ENCODE results near the gene TMEM92. TPM values are rescaled to one million over a fixed set of nuclear protein-coding genes. Genes with fewer than 3 reads are reported as not detected.
"Not testable (repeated sequence)": the region's sequence is repeated elsewhere in the genome, so short reads cannot be mapped to it uniquely, and the experiment has no call there.

Gene TMEM92
- total RNA-seq, 1 donor from 2014 or later = 13.2 TPM

DNA sequence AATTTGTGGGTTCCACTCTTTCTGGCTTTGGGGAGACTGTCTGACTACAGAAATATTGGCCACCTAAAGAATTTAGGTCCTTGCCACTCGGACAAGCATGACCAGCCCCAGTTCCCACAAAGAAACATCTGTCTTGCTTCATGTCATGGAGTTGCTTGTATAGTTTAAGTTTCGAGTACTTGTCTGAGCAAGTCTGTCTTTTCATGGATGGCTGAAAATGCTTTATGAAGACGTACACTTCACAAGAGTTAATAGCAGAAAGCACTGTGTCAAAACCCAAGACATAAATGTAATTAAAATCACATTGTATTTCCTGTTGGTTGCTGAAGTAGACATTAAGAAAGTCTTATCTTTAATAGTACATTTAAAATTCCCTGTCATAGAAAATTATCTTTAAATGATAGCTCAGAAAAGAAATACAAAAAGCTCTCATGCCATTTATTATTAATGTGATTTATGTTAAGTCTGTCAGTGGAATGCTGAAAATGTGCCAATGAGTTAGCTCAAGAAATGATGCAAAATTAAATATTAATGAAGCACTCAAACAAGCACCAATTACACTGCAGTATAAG is 41.8 kb downstream of the TMEM92 start:
- H3K4me3 ChIP-seq (ENCODE audit: low read depth, low read length) = no peak overlapping the region
- DNase-seq (ENCODE audit: low read depth) = no peak
- TF ChIP-seq, protein P1, sequence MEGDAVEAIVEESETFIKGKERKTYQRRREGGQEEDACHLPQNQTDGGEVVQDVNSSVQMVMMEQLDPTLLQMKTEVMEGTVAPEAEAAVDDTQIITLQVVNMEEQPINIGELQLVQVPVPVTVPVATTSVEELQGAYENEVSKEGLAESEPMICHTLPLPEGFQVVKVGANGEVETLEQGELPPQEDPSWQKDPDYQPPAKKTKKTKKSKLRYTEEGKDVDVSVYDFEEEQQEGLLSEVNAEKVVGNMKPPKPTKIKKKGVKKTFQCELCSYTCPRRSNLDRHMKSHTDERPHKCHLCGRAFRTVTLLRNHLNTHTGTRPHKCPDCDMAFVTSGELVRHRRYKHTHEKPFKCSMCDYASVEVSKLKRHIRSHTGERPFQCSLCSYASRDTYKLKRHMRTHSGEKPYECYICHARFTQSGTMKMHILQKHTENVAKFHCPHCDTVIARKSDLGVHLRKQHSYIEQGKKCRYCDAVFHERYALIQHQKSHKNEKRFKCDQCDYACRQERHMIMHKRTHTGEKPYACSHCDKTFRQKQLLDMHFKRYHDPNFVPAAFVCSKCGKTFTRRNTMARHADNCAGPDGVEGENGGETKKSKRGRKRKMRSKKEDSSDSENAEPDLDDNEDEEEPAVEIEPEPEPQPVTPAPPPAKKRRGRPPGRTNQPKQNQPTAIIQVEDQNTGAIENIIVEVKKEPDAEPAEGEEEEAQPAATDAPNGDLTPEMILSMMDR (conservative IDR thresholded peaks at IDR 0.05; ENCODE audit: low read depth, low read length) = no peak

DNA sequence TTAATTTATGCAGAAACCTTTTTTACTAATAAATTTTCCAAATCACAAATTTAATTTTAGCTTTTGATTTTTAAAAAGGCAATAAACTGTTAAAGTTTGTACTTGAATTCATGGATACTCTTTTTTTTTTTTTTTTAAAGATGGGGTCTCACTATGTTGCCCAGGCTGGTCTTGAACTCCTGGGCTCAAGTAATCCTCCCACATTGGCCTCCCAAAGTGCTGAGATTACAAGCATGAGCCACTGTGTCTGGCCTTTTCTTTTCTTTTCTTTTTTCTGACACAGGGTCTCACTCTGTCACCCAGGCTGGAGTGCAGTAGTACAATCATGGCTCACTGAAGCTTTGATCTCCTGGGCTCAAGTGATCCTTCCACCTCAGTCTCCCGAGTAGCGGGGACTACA is 42.4 kb downstream of the TMEM92 start:
- DNase-seq (ENCODE audit: low read depth); H3K4me3 ChIP-seq (ENCODE audit: low read depth, low read length): not testable (repeated sequence)

DNA sequence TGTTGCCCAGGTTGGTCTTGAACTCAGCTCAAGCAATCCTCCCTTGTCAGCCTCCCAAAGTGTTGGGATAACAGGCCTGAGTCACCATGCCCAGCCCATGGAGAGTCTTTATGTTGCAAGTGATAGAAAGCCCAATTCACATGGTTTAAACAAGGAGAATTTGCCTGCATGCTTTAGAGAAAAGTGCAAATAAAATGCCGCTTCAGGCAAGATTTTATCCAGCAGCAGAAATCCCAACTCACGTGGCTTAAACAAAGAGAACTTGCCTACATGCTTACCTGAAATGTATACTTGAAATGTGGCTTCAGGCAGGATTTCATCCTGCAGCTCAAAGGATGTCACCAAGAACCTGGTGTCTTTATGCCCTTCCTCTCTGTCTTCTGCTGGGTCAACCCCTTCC is 42.9 kb downstream of the TMEM92 start:
- H3K4me3 ChIP-seq (ENCODE audit: low read depth, low read length) = no peak overlapping the region
- TF ChIP-seq, protein P1 (conservative IDR thresholded peaks at IDR 0.05; ENCODE audit: low read depth, low read length) = no peak
- DNase-seq (ENCODE audit: low read depth) = no peak

DNA sequence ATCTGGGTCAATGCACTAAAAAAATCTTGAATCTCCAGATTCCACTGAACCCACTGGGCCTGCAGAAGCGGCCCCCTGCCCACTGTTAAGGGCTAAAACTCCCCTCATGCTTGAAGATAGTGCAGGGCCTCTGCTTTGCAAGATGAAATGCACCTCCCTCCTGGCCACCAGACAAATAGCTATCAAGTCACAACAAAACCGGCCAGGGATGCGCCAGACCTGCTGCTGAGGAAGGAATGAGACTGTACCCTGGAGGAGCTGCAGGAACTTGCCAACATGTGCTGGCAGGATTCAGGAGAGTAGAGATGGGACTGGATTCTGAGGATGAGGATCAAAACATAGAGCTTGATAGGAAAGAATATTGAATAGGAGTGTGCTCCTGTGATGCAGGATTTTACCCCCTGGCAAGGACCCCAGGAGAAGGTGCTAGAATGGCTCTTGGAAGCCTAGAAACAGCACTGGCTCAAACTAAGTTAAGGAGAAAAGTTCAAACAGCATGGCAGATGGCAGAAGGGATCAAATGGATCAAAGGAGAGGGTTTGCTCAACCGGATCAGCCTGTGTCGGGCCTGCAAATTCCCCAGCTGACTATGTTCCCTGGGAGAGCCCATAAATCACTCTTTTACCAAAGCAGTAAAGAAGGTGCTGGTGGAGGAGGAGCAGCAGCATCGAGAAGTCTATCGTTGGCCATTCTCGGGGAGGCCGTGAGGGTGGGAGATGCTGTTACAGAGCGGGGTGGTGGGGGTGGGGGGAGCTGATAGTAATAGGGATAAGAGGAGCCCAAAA is 44.4 kb downstream of the TMEM92 start:
- no peak overlapping the region for H3K4me3 ChIP-seq (ENCODE audit: low read depth, low read length)
- TF ChIP-seq, protein P1 (conservative IDR thresholded peaks at IDR 0.05; ENCODE audit: low read depth, low read length) = no peak
- peak; percentile 12 for DNase-seq (ENCODE audit: low read depth)

DNA sequence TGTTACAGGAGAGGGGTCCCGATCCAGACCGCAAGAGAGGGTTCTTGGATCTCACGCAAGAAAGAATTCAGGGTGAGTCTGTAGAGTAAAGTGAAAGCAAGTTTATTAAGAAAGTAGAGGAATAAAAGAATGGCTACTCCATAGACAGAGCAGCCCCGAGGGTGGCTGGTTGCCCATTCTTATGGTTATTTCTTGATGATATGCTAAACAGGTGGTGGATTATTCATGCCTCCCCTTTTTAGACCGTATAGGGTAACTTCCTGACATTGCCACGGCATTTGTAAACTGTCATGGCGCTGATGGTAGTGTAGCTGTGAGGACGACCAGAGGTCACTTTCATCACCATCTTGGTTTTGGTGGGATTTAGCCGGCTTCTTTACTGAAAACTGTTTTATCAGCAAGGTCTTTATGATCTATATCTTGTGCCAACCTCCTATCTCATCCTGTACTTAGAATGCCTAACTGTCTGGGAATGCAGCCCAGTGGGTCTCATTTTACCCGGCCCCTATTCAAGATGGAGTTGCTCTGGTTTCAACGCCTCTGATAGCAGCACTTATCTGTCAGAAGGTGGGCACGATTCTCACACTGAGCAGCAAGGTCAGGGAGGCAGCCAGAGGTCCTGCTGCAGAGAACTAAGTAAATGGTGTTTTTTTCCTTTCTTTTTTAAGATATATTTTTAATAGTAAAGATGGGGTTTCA is 45.2 kb downstream of the TMEM92 start:
- no peak for DNase-seq (ENCODE audit: low read depth)
- TF ChIP-seq, protein P1 (conservative IDR thresholded peaks at IDR 0.05; ENCODE audit: low read depth, low read length) = no peak
- no peak overlapping the region for H3K4me3 ChIP-seq (ENCODE audit: low read depth, low read length)

DNA sequence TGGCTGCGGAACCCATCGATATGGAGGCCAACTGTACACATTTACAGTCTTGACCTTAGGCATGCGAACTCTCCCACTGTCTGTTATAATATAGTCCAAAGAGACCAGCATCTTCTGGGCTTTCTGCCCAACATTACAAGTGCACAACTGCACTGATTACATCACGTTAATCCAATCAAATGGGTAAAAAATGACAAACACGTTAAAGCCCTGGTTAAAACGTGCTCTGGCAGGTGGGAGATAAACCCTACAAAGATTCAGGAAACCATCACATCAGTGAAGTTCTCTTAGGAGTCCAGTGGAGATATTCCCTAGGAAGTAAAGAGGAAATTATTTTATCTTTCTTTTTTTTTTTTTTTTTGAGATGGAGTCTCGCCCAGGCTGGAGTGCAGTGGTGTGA is 48.0 kb downstream of the TMEM92 start:
- DNase-seq (ENCODE audit: low read depth) = no peak
- TF ChIP-seq, protein P1 (conservative IDR thresholded peaks at IDR 0.05; ENCODE audit: low read depth, low read length) = no peak
- no peak overlapping the region for H3K4me3 ChIP-seq (ENCODE audit: low read depth, low read length)

DNA sequence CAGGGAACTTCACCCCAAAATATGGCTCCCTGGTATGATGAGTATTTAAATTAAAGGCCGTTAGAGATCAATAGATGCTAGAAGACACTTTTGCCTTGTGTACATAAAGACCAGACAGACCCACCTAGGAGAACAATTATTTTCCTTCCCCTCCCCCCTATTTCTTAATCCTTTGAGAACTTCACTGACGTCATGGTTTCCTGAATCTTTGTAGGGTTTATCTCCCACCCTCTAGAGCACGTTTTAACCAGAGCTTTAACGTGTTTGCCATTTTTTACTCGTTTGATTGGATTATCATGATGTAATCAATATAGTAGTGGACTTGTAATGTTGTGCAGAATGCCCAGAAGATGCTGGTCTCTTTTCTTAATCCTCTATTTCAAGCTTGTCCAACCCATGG is 48.8 kb downstream of the TMEM92 start:
- H3K4me3 ChIP-seq (ENCODE audit: low read depth, low read length) = no peak overlapping the region
- TF ChIP-seq, protein P1 (conservative IDR thresholded peaks at IDR 0.05; ENCODE audit: low read depth, low read length) = no peak
- DNase-seq (ENCODE audit: low read depth) = no peak

Measured in epithelial cell of proximal tubule (primary cell).